Fibroblast of gingiva (primary cell): ENCODE measurements around the gene RABAC1.
"Not testable (repeated sequence)": the region's sequence is repeated elsewhere in the genome, so short reads cannot be mapped to it uniquely, and the experiment has no call there.

Experiments used
- DNase-seq: peaks from one replicate; pipeline ENCODE4 v3.0.0-alpha.2; 2011; ENCODE audit warnings: low read depth

The RABAC1 gene

GRCh38 chr19:41945135-41945766 is 13.9 kb downstream of the RABAC1 start:
- no peak for DNase-seq

- DNase-seq: no peak
These were observed 14.8 kb downstream of the RABAC1 start for GRCh38 chr19:41944336-41944735.

- DNase-seq: no peak
These were observed 17.5 kb downstream of the RABAC1 start for GRCh38 chr19:41941410-41942202.

- no peak for DNase-seq
These were observed 18.3 kb downstream of the RABAC1 start for GRCh38 chr19:41940731-41941409.

- DNase-seq: no peak
These were observed 19.0 kb downstream of the RABAC1 start for GRCh38 chr19:41939861-41940730.

GRCh38 chr19:41939209-41939608 is 19.9 kb downstream of the RABAC1 start:
- not testable (repeated sequence) for DNase-seq

GRCh38 chr19:41937525-41938468 is 21.3 kb downstream of the RABAC1 start:
- DNase-seq: no peak

- DNase-seq: no peak
These were observed 22.2 kb downstream of the RABAC1 start for GRCh38 chr19:41936961-41937360.

GRCh38 chr19:41936416-41936850 is 22.7 kb downstream of the RABAC1 start:
- DNase-seq: no peak

- DNase-seq: no peak
These were observed 23.2 kb downstream of the RABAC1 start for GRCh38 chr19:41935760-41936415.

- no peak for DNase-seq
These were observed 24.2 kb downstream of the RABAC1 start for GRCh38 chr19:41934849-41935374.

- no peak for DNase-seq
These were observed 25.3 kb downstream of the RABAC1 start for GRCh38 chr19:41933693-41934426.

- DNase-seq: no peak
These were observed 26.3 kb downstream of the RABAC1 start for GRCh38 chr19:41932720-41933332.

- no peak for DNase-seq
These were observed 26.8 kb downstream of the RABAC1 start for GRCh38 chr19:41932259-41932719.

GRCh38 chr19:41930926-41931592 is 28.1 kb downstream of the RABAC1 start:
- no peak for DNase-seq

- DNase-seq: no peak
These were observed 28.8 kb downstream of the RABAC1 start for GRCh38 chr19:41930322-41930722.

- DNase-seq: no peak
These were observed 29.5 kb downstream of the RABAC1 start for GRCh38 chr19:41929536-41930071.
